Measurements from ENCODE around the gene FBXO44.

The FBXO44 gene

DNA sequence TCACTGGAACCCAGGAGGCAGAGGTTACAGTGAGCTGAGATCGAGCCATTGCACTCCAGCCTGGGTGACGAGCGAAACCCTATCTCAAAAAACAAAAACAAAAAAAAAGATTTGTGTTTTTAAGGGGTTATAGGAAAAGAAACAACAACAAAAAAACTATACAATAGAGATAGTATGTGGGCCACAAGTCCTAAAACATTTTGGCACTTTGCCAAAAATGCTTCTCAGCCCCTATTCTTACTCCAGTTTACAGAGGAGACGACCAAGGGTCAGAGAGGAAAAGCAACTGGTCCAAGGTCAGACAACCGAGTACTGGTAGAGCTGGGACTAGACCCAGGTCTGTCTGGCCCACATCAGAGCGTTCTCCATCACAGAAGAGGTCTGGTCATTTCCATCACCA lies 3.0 kb downstream of the FBXO44 start:
- no peak overlapping the region for H3K4me3 ChIP-seq (ENCODE audit: low read depth, low read length)
- TF ChIP-seq, protein P1, sequence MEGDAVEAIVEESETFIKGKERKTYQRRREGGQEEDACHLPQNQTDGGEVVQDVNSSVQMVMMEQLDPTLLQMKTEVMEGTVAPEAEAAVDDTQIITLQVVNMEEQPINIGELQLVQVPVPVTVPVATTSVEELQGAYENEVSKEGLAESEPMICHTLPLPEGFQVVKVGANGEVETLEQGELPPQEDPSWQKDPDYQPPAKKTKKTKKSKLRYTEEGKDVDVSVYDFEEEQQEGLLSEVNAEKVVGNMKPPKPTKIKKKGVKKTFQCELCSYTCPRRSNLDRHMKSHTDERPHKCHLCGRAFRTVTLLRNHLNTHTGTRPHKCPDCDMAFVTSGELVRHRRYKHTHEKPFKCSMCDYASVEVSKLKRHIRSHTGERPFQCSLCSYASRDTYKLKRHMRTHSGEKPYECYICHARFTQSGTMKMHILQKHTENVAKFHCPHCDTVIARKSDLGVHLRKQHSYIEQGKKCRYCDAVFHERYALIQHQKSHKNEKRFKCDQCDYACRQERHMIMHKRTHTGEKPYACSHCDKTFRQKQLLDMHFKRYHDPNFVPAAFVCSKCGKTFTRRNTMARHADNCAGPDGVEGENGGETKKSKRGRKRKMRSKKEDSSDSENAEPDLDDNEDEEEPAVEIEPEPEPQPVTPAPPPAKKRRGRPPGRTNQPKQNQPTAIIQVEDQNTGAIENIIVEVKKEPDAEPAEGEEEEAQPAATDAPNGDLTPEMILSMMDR (IDR thresholded peaks at IDR 0.05; ENCODE audit: control insufficient read depth, extremely low read depth, insufficient read depth), result no peak
- no peak for DNase-seq (ENCODE audit: low read depth)

DNA sequence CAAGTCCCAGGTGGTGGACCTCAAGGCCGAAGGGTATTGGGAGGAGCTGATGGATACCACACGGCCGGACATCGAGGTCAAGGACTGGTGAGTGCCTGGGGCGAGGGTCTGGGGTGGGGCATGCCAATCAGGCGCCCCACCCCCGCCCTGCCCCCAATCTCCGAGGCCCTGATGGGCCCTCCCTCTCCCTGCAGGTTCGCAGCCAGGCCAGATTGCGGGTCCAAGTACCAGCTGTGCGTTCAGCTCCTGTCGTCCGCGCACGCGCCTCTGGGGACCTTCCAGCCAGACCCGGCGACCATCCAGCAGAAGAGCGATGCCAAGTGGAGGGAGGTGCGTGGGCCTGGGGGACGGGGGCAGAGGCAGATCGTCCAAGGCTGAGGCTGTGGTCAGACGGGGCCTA lies 3.9 kb downstream of the FBXO44 start:
- no peak for DNase-seq (ENCODE audit: low read depth)
- TF ChIP-seq, protein P1 (IDR thresholded peaks at IDR 0.05; ENCODE audit: control insufficient read depth, extremely low read depth, insufficient read depth), result no peak
- no peak overlapping the region for H3K4me3 ChIP-seq (ENCODE audit: low read depth, low read length)

DNA sequence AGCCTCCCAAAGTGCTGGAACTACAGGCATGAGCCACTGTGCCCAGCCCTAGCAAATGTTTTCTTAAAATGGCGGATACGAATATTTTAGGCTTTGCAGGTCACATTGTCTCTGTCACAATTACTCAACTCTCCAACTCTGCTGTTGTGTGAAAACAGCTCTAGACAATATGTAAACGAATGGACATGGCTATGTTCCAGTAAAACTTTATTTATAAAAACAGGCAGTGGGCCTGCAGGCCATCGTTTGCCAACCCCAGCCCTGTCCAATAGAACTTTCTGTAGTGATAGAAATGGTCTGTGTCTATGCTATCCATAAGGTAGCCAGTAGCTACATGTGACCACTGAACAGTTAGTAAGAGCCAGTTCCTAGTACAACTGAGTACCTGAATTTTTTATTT lies 5.1 kb downstream of the FBXO44 start:
- no peak overlapping the region for H3K4me3 ChIP-seq (ENCODE audit: low read depth, low read length)
- TF ChIP-seq, protein P1 (IDR thresholded peaks at IDR 0.05; ENCODE audit: control insufficient read depth, extremely low read depth, insufficient read depth), result no peak
- DNase-seq (ENCODE audit: low read depth), result no peak

DNA sequence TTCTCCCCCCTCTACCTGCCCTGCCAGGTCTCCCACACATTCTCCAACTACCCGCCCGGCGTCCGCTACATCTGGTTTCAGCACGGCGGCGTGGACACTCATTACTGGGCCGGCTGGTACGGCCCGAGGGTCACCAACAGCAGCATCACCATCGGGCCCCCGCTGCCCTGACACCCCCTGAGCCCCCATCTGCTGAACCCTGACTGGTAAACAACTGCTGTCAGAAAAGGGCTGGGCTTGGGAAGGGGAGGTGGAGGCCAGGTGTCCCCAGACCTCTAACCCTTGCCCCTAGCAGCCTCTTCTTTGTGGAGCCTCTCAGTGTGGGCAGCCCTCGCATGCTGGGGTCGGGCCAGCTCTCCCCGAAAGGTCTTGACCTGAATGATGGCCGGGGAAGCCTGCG lies 6.4 kb downstream of the FBXO44 start:
- H3K4me3 ChIP-seq (ENCODE audit: low read depth, low read length), result no peak overlapping the region
- TF ChIP-seq, protein P1 (IDR thresholded peaks at IDR 0.05; ENCODE audit: control insufficient read depth, extremely low read depth, insufficient read depth), result no peak
- DNase-seq (ENCODE audit: low read depth), result no peak

DNA sequence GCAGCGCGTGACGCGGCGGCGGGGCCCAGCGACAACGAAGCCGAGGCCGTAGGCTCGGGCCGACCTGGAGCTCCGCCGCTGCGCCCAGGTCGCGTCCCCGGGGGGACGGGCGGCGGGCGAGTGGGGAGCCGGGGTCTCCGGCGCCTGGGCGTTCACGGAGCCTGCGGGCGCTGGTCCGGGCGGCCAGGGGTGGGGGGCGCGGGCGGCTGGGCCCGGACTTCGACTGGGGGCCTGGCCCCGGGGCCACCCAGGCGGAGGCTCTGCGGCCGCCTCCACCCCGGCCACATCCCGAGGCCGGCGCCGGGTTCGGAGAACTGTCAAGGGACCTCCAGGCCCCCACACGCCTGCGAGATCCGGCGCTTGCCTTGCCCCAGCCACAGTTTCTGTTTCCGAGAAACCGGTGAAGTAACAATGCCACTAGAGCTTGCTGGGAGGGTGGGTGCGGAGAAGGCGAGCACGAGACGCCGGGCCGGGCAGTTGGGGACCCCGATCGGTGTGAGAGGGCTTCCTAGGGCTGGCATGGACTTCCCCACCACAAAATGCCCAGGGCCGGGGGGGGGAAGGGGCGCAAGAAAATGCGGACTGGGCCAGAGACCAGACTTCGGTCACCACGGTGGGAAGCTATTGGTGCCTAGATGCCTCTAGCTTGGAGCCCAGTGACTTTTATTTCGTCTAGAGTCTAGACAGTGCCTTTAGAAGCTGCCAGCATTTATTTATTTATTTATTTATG lies 9.8 kb downstream of the FBXO44 start:
- no peak for DNase-seq (ENCODE audit: low read depth)
- peak overlapping the region; percentile 49 for H3K4me3 ChIP-seq (ENCODE audit: low read depth, low read length)
- TF ChIP-seq, protein P1 (IDR thresholded peaks at IDR 0.05; ENCODE audit: control insufficient read depth, extremely low read depth, insufficient read depth), result no peak

DNA sequence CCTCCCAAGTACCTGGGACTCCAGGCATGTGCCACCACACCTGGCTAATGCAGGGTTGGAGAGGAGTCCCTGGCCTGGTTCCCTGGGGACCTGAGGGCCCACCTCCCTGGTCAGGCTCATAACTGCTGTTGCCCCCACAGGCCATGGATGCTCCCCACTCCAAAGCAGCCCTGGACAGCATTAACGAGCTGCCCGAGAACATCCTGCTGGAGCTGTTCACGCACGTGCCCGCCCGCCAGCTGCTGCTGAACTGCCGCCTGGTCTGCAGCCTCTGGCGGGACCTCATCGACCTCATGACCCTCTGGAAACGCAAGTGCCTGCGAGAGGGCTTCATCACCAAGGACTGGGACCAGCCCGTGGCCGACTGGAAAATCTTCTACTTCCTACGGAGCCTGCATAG lies 13.8 kb downstream of the FBXO44 start:
- H3K4me3 ChIP-seq (ENCODE audit: low read depth, low read length), result no peak overlapping the region
- no peak for DNase-seq (ENCODE audit: low read depth)
- TF ChIP-seq, protein P1 (IDR thresholded peaks at IDR 0.05; ENCODE audit: control insufficient read depth, extremely low read depth, insufficient read depth), result no peak

DNA sequence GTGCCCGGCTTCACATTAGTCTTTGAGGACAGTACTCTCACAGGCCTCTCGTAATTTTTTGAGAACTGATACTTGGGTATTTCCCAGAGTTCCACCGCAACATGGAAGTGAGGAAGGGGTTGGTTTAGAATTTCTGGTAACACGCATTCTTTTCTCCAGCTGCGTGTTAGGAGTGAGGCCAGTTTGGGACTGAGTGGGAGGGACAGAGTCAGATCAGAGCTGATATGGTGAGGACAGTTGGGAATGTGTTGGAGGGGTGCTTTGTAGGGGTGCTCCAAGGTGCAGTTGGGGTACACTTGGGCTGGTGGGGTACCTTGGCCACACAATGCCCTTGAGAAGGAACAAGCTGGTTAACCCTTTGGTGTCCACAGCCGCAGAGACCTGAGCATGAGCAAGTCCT lies 16.1 kb downstream of the FBXO44 start:
- DNase-seq (ENCODE audit: low read depth), result no peak
- H3K4me3 ChIP-seq (ENCODE audit: low read depth, low read length), result no peak overlapping the region
- TF ChIP-seq, protein P1 (IDR thresholded peaks at IDR 0.05; ENCODE audit: control insufficient read depth, extremely low read depth, insufficient read depth), result no peak

All from LNCaP clone FGC (cell line).